ENCODE measurements around the gene TMBIM4. TPM values are rescaled to one million over a fixed set of nuclear protein-coding genes. Genes with fewer than 3 reads are reported as not detected.

The TMBIM4 gene
- 94.5 and 106 TPM in 2 replicates for total RNA-seq

GRCh38 chr12:66169221-66170170 lies at the start of gene TMBIM4:
TMBIM4 (minus strand) TSS chr12:66169996; CDS start chr12:66169951, 45 bp downstream.

GRCh38 chr12:66188584-66189485 lies 19.0 kb upstream of the TMBIM4 start, which contains the start of gene IRAK3:
IRAK3 (plus strand) TSS chr12:66189214; CDS start chr12:66189300, 86 bp downstream.

GRCh38 chr12:66130267-66131066 lies 39.3 kb downstream of the TMBIM4 start, which contains the start of gene LLPH:
LLPH (minus strand) TSS chr12:66130750; CDS start chr12:66129106, 1,644 bp downstream.

Other genes with a start within 250 kb of the TMBIM4 start
- gene LLPH, start 39.2 kb downstream of the TMBIM4 start, total RNA-seq: 17.4 and 18.6 TPM in 2 replicates
- 5.1 and 5.4 TPM in 2 replicates for gene IRAK3, start 19.2 kb upstream of the TMBIM4 start, total RNA-seq
- gene HELB, start 132.5 kb upstream of the TMBIM4 start, total RNA-seq: 0.64 and 0.73 TPM in 2 replicates